ENCODE data around the gene KLRF2.

The KLRF2 gene

GRCh38 chr12:9881988-9882387 is 699 bp downstream of the KLRF2 start:
- H3K4me1 ChIP-seq (ENCODE audit: control insufficient read depth, low read length): no peaks in the 10 kb centered on the region
- no peaks in the 10 kb centered on the region for H3K9me3 ChIP-seq (ENCODE audit: control insufficient read depth, insufficient read depth, low read length)
- no peaks in the 10 kb centered on the region for H3F3A ChIP-seq (ENCODE audit: control insufficient read depth, insufficient read depth)
- no peak overlapping the region for H3K4me3 ChIP-seq (ENCODE audit: low read length)
- TF ChIP-seq CTCF (IDR thresholded peaks at IDR 0.05; ENCODE audit: low read depth, low read length, poor library complexity, severe bottlenecking) (no peak), EZH2phosphoT487 (IDR thresholded peaks at IDR 0.05; ENCODE audit: borderline replicate concordance, low read length) (no peak)
- H3K27me3 ChIP-seq (ENCODE audit: control insufficient read depth, low read length): peaks cover 4% of the 10 kb centered on the region; the same call in 1 of the 2 replicates
- H4K20me1 ChIP-seq (ENCODE audit: control insufficient read depth, insufficient read depth, low read depth, low read length): no peaks in the 10 kb centered on the region
- no peaks in the 10 kb centered on the region for H3K36me3 ChIP-seq (ENCODE audit: control insufficient read depth, low read length)
- H3K79me2 ChIP-seq (ENCODE audit: control insufficient read depth, low read length): no peaks in the 10 kb centered on the region
- H3K9me2 ChIP-seq (replicated peaks; ENCODE audit: control insufficient read depth, low read length): no peaks in the 10 kb centered on the region
- H3K27ac ChIP-seq (ENCODE audit: low read depth, low read length): no peak overlapping the region
- no peak overlapping the region for H3K4me2 ChIP-seq (ENCODE audit: low read length)

- Histone ChIP-seq H3K9me3 (ENCODE audit: control insufficient read depth, insufficient read depth, low read length) (no peaks in the 10 kb centered on the region), H3K36me3 (ENCODE audit: control insufficient read depth, low read length) (no peaks in the 10 kb centered on the region), H3K79me2 (ENCODE audit: control insufficient read depth, low read length) (no peaks in the 10 kb centered on the region), H3K27ac (ENCODE audit: low read depth, low read length) (no peak overlapping the region), H3K4me2 (ENCODE audit: low read length) (no peak overlapping the region), H3K27me3 (ENCODE audit: control insufficient read depth, low read length) (peaks cover 4% of the 10 kb centered on the region; the same call in 1 of the 2 replicates), H3K9me2 (replicated peaks; ENCODE audit: control insufficient read depth, low read length) (no peaks in the 10 kb centered on the region), H3K4me1 (ENCODE audit: control insufficient read depth, low read length) (no peaks in the 10 kb centered on the region), H3F3A (ENCODE audit: control insufficient read depth, insufficient read depth) (no peaks in the 10 kb centered on the region), H3K4me3 (ENCODE audit: low read length) (no peak overlapping the region), H4K20me1 (ENCODE audit: control insufficient read depth, insufficient read depth, low read depth, low read length) (no peaks in the 10 kb centered on the region)
- TF ChIP-seq CTCF (IDR thresholded peaks at IDR 0.05; ENCODE audit: low read depth, low read length, poor library complexity, severe bottlenecking): no peak
- TF ChIP-seq EZH2phosphoT487 (IDR thresholded peaks at IDR 0.05; ENCODE audit: borderline replicate concordance, low read length): no peak
Measured at GRCh38 chr12:9883175-9883574, 1.9 kb downstream of the KLRF2 start.

GRCh38 chr12:9888665-9889273 is 7.5 kb downstream of the KLRF2 start:
- H3K9me2 ChIP-seq (replicated peaks; ENCODE audit: control insufficient read depth, low read length): no peaks in the 10 kb centered on the region
- no peak overlapping the region for H3K4me2 ChIP-seq (ENCODE audit: low read length)
- H3K27me3 ChIP-seq (ENCODE audit: control insufficient read depth, low read length): no peaks in the 10 kb centered on the region
- no peaks in the 10 kb centered on the region for H3K4me1 ChIP-seq (ENCODE audit: control insufficient read depth, low read length)
- no peaks in the 10 kb centered on the region for H3K9me3 ChIP-seq (ENCODE audit: control insufficient read depth, insufficient read depth, low read length)
- H3K36me3 ChIP-seq (ENCODE audit: control insufficient read depth, low read length): no peaks in the 10 kb centered on the region
- H3F3A ChIP-seq (ENCODE audit: control insufficient read depth, insufficient read depth): no peaks in the 10 kb centered on the region
- no peaks in the 10 kb centered on the region for H4K20me1 ChIP-seq (ENCODE audit: control insufficient read depth, insufficient read depth, low read depth, low read length)
- no peak overlapping the region for H3K4me3 ChIP-seq (ENCODE audit: low read length)
- TF ChIP-seq EZH2phosphoT487 (IDR thresholded peaks at IDR 0.05; ENCODE audit: borderline replicate concordance, low read length): no peak
- TF ChIP-seq CTCF (IDR thresholded peaks at IDR 0.05; ENCODE audit: low read depth, low read length, poor library complexity, severe bottlenecking): no peak
- H3K27ac ChIP-seq (ENCODE audit: low read depth, low read length): no peak overlapping the region
- H3K79me2 ChIP-seq (ENCODE audit: control insufficient read depth, low read length): no peaks in the 10 kb centered on the region
